Karpas-422 (cell line): ENCODE results near the gene TMEM272. TPM values are rescaled to one million over a fixed set of nuclear protein-coding genes. Genes with fewer than 3 reads are reported as not detected.
"Not testable (repeated sequence)": the region's sequence is repeated elsewhere in the genome, so short reads cannot be mapped to it uniquely, and the experiment has no call there.

Source experiments
- DNase-seq: peaks from one replicate; pipeline ENCODE4 v3.0.0-alpha.2; 2015
- H2AFZ ChIP-seq: fragments of 200-600 bp; sonication (generic); 2 replicates; pipeline ENCODE4 v1.6.1; 2014; ENCODE audit warnings: antibody characterized with exemption, low read length, mixed read lengths
- H3K27ac ChIP-seq: fragments of 200-600 bp; sonication (generic); 2 replicates; pipeline ENCODE4 v1.5.1; 2014; ENCODE audit warnings: mild to moderate bottlenecking, low read length, moderate library complexity
- H3K27me3 ChIP-seq: fragments of 200-600 bp; sonication (generic); 2 replicates; pipeline ENCODE4 v1.6.1; 2014; ENCODE audit warnings: low read length, mixed read lengths
- H3K36me3 ChIP-seq: fragments of 200-600 bp; sonication (generic); 2 replicates; pipeline ENCODE4 v1.6.1; 2014; ENCODE audit warnings: low read length, mixed read lengths; ENCODE audit not compliant: insufficient read depth
- H3K4me1 ChIP-seq: fragments of 200-600 bp; sonication (generic); 2 replicates; pipeline ENCODE4 v1.6.1; 2014; ENCODE audit warnings: mild to moderate bottlenecking, low read length, mixed read lengths
- H3K4me2 ChIP-seq: fragments of 200-600 bp; sonication (generic); 2 replicates; pipeline ENCODE4 v1.6.1; 2014; ENCODE audit warnings: low read length, low read depth, mild to moderate bottlenecking; ENCODE audit not compliant: poor library complexity, severe bottlenecking
- H3K4me3 ChIP-seq: fragments of 200-600 bp; sonication (generic); 2 replicates; pipeline ENCODE4 v1.5.1; 2014; ENCODE audit warnings: mild to moderate bottlenecking, antibody characterized with exemption, low read length, mixed read lengths
- H3K79me2 ChIP-seq: fragments of 200-600 bp; sonication (generic); 2 replicates; pipeline ENCODE4 v1.6.1; 2014; ENCODE audit warnings: mild to moderate bottlenecking, low read length, mixed read lengths
- H3K9ac ChIP-seq: fragments of 200-600 bp; sonication (generic); 2 replicates; pipeline ENCODE4 v1.6.0; 2014; ENCODE audit warnings: low read length
- H3K9me2 ChIP-seq: fragments of 200-600 bp; sonication (generic), shearing (Covaris generic); replicated peaks from 2 replicates; pipeline ENCODE4 v1.6.0; 2014; ENCODE audit warnings: mild to moderate bottlenecking, low read length, moderate library complexity; ENCODE audit not compliant: insufficient read depth
- H3K9me3 ChIP-seq: fragments of 300-700, 200-600 bp; sonication (generic); 2 replicates; pipeline ENCODE4 v1.6.1; 2014; ENCODE audit warnings: low read length, mixed read lengths
- H4K20me1 ChIP-seq: fragments of 200-600 bp; sonication (generic); 2 replicates; pipeline ENCODE4 v1.6.1; 2014; ENCODE audit warnings: mild to moderate bottlenecking, antibody characterized with exemption, low read length, low read depth; ENCODE audit not compliant: insufficient read depth
- total RNA-seq: library from RNA; depleted of rRNA; stranded (reverse); fragments of >200 nt; shearing (Covaris generic); gene quantifications from 2 replicates; pipeline ENCODE4 v1.2.3, GENCODE V29; 2014; ENCODE audit warnings: low replicate concordance

Gene TMEM272
- total RNA-seq, 1 experiment from 2014 or later = 0.15 TPM

DNA sequence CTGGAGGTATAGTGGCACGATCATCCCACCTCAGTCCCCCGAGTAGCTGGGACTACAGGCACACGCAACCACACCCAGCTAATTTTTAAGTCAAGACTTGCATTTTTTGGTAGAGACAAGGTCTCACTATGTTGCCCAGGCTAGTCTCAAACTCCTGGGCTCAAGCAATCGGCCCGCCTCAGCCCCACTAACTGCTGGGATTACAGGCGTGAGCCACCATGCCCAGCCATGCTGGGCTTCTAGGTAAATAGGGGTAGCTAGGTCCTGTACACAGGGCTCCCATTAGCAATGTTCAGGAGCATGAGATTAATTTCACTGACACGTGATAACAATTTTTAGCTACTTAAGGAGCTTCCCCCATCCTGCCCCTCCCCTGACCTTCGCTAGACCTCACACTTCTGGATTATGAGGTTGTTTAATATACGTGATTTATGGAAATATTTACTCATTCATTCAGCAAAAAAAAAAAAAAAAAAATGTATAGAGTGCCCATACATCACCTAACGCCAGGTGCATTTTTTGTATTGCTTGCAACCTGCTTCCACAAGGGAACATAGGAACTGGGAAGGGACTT lies 19.2 kb downstream of the TMEM272 start:
- peak overlapping the region; percentile 75 for H3K9ac ChIP-seq

GRCh38 chr13:51825165-51825592 lies 19.8 kb downstream of the TMEM272 start:
- H3K79me2 ChIP-seq = no peaks in the 10 kb centered on the region
- H3K4me2 ChIP-seq = peak overlapping the region; percentile 79
- no peaks in the 10 kb centered on the region for H3K9me3 ChIP-seq
- peak overlapping the region; percentile 99 for H3K27ac ChIP-seq
- no peaks in the 10 kb centered on the region for H4K20me1 ChIP-seq
- H3K9ac ChIP-seq = peak overlapping the region; percentile 75
- peaks cover 100% of the 10 kb centered on the region for H3K4me1 ChIP-seq
- H3K4me3 ChIP-seq = peak overlapping the region; percentile 24
- DNase-seq = no peak
- H2AFZ ChIP-seq = no peak overlapping the region
- no peaks in the 10 kb centered on the region for H3K9me2 ChIP-seq
- no peaks in the 10 kb centered on the region for H3K36me3 ChIP-seq
- H3K27me3 ChIP-seq = no peaks in the 10 kb centered on the region

More for the DNA sequence above, 19.2 kb downstream of the TMEM272 start:
- Histone ChIP-seq H4K20me1 (no peaks in the 10 kb centered on the region), H3K9me3 (no peaks in the 10 kb centered on the region), H3K9me2 (no peaks in the 10 kb centered on the region), H3K4me3 (peak overlapping the region; percentile 50; the same call in 1 of the 2 replicates), H2AFZ (no peak overlapping the region), H3K4me2 (peak overlapping the region; percentile 79), H3K4me1 (peaks cover 100% of the 10 kb centered on the region), H3K27ac (peak overlapping the region; percentile 99), H3K36me3 (no peaks in the 10 kb centered on the region), H3K27me3 (no peaks in the 10 kb centered on the region), H3K79me2 (no peaks in the 10 kb centered on the region)
- DNase-seq = no peak

DNA sequence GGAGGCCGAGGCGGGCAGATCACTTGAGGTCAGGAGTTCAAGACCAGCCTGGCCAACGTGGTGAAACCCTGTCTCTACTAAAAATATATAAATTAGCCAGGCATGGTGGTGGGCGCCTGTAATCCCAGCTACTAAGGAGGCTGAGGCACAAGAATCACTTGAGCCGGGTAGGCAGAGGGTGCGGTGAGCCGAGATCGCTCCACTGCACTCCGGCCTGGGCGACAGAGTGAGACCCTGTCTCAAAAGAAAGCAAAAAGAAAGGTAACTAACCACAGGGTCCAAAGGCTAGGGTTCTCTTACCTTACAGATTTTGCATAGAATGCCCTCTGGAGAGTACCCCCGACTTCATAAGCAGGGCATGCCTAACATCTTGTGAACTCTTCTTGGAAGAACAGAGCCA lies 20.3 kb downstream of the TMEM272 start:
- H3K4me1 ChIP-seq = peaks cover 100% of the 10 kb centered on the region
- not testable (repeated sequence) for DNase-seq, H2AFZ ChIP-seq, H3K9me3 ChIP-seq, H4K20me1 ChIP-seq, H3K36me3 ChIP-seq, H3K27me3 ChIP-seq, H3K79me2 ChIP-seq, H3K9me2 ChIP-seq
- H3K4me2 ChIP-seq = peak overlapping the region; percentile 79
- peak overlapping the region; percentile 24; the same call in 1 of the 2 replicates for H3K4me3 ChIP-seq
- peak overlapping the region; percentile 99 for H3K27ac ChIP-seq
- H3K9ac ChIP-seq = peak overlapping the region; percentile 75

- Histone ChIP-seq H3K9me2 (no peaks in the 10 kb centered on the region), H3K9ac (no peak overlapping the region), H3K9me3 (no peaks in the 10 kb centered on the region), H3K4me3 (no peak overlapping the region), H3K27ac (peak overlapping the region; percentile 99), H3K4me1 (peaks cover 100% of the 10 kb centered on the region), H3K27me3 (no peaks in the 10 kb centered on the region), H4K20me1 (no peaks in the 10 kb centered on the region), H3K36me3 (no peaks in the 10 kb centered on the region), H3K4me2 (peak overlapping the region; percentile 76), H3K79me2 (no peaks in the 10 kb centered on the region), H2AFZ (no peak overlapping the region)
- DNase-seq = no peak
Observed at GRCh38 chr13:51823863-51824262, 21.1 kb downstream of the TMEM272 start.

- no peaks in the 10 kb centered on the region for H4K20me1 ChIP-seq
- H3K9me3 ChIP-seq = no peaks in the 10 kb centered on the region
- peak overlapping the region; percentile 76 for H3K4me2 ChIP-seq
- H3K36me3 ChIP-seq = no peaks in the 10 kb centered on the region
- peak overlapping the region; percentile 74; the same call in 1 of the 2 replicates for H3K9ac ChIP-seq
- H3K4me3 ChIP-seq = no peak overlapping the region
- H3K4me1 ChIP-seq = peaks cover 99% of the 10 kb centered on the region
- H3K27ac ChIP-seq = peak overlapping the region; percentile 99
- H3K27me3 ChIP-seq = no peaks in the 10 kb centered on the region
- no peak overlapping the region for H2AFZ ChIP-seq
- DNase-seq = no peak
- no peaks in the 10 kb centered on the region for H3K79me2 ChIP-seq
- H3K9me2 ChIP-seq = no peaks in the 10 kb centered on the region
Observed at GRCh38 chr13:51823359-51823758, 21.6 kb downstream of the TMEM272 start.

DNA sequence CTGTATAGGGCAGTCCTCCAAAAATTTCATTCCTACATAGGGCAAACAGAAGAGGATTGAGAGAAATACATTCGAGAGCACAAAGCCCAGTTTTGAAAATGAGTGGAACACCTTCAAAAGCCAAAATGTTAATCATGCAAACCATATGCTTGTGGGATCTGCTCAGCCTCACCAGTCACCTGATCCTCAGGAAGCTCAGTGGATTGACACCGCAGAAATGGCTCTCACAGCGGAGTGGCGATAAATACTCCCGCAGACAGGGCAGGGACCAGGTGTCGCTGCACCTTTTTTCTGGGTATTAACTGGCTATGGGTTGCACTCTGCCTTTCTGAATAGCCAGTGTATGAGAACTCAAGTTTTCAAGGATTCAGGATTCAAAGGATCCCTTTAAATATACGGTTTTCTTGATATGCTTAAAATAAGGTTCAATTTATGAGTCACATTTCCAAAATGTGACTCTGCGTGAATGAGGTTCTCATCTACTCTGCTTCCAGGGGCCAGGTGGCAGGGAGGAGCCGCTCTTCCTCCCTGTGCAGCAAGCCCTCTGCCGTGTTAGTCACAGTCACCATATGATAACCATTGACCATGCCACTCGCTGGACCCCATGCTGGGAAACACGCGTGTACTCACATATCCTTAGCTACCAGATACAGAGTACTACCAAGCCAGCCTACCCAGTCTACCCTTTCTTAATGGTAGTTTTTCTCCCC lies 22.7 kb downstream of the TMEM272 start:
- H3K9ac ChIP-seq = peak overlapping the region; percentile 74
- no peaks in the 10 kb centered on the region for H3K9me3 ChIP-seq
- no peak overlapping the region for H2AFZ ChIP-seq
- peak overlapping the region; percentile 76 for H3K4me2 ChIP-seq
- peak; percentile 66 for DNase-seq
- H3K9me2 ChIP-seq = no peaks in the 10 kb centered on the region
- no peaks in the 10 kb centered on the region for H4K20me1 ChIP-seq
- H3K36me3 ChIP-seq = no peaks in the 10 kb centered on the region
- H3K27me3 ChIP-seq = no peaks in the 10 kb centered on the region
- H3K79me2 ChIP-seq = no peaks in the 10 kb centered on the region
- H3K27ac ChIP-seq = peak overlapping the region; percentile 99
- H3K4me1 ChIP-seq = peaks cover 91% of the 10 kb centered on the region
- peak overlapping the region; percentile 52 for H3K4me3 ChIP-seq

DNA sequence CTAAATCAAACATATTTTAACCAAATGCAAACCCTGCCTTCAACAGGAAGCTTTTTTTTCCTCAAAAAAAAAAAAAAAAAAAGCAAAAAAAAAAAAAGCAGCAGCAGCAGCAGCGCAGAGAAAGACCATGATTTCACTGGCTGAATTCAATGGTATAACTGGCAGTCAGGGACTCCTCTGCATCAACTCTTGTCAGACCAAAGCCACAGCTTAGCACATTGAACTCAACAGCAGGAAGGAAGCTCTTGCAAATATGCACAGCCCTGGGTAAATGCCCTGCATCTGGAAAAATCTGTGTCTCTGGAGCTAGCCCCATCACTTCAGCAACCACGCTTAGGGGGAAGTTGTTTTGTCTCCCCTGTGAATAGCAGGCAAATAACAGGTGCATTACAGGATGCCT lies 23.4 kb downstream of the TMEM272 start:
- H3K27me3 ChIP-seq = no peaks in the 10 kb centered on the region
- H3K4me2 ChIP-seq = peak overlapping the region; percentile 76
- H3K79me2 ChIP-seq = no peaks in the 10 kb centered on the region
- H3K9me2 ChIP-seq = no peaks in the 10 kb centered on the region
- peak overlapping the region; percentile 52 for H3K4me3 ChIP-seq
- H3K36me3 ChIP-seq = no peaks in the 10 kb centered on the region
- DNase-seq = peak; percentile 90
- no peaks in the 10 kb centered on the region for H3K9me3 ChIP-seq
- peak overlapping the region; percentile 99 for H3K27ac ChIP-seq
- H4K20me1 ChIP-seq = no peaks in the 10 kb centered on the region
- peak overlapping the region; percentile 74 for H3K9ac ChIP-seq
- no peak overlapping the region for H2AFZ ChIP-seq
- H3K4me1 ChIP-seq = peaks cover 85% of the 10 kb centered on the region

DNA sequence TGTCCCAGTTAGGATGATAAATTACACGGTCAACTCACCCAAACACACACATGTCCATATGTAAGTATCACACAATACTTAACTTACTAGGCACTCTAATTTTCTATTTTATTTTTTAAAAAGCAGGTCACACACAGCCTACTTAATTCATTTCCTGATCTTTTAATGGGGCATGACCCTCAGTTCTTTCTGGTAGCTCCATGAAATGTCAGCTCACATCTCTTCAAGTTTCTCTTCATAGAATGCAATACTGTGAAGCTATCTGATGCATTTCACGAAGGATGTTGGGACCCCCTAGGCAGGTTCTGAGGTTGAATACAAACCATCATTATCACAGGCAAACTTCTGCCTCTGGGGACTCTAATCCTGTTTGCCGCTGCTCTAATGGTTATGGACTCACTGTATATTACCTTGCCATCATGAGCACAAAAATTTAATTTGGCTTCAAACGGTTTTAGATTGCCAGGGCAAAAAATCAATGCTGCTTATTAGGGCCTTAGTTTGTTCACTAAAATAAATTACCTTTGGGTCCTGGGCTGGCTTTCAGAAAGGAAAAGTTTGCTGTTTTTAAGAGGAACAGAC lies 24.9 kb downstream of the TMEM272 start:
- no peaks in the 10 kb centered on the region for H4K20me1 ChIP-seq
- no peak overlapping the region; the same call in 1 of the 2 replicates for H2AFZ ChIP-seq
- peak overlapping the region; percentile 99 for H3K27ac ChIP-seq
- H3K4me2 ChIP-seq = peak overlapping the region; percentile 76
- peaks cover 85% of the 10 kb centered on the region for H3K4me1 ChIP-seq
- peak; percentile 60 for DNase-seq
- no peaks in the 10 kb centered on the region for H3K27me3 ChIP-seq
- peak overlapping the region; percentile 5 for H3K4me3 ChIP-seq
- no peaks in the 10 kb centered on the region for H3K79me2 ChIP-seq
- no peaks in the 10 kb centered on the region for H3K36me3 ChIP-seq
- H3K9me2 ChIP-seq = no peaks in the 10 kb centered on the region
- no peaks in the 10 kb centered on the region for H3K9me3 ChIP-seq
- H3K9ac ChIP-seq = peak overlapping the region; percentile 74
